ENCODE data around the gene NRN1L. TPM values are rescaled to one million over a fixed set of nuclear protein-coding genes. Genes with fewer than 3 reads are reported as not detected.
A peak's percentile ranks its signal among the peaks of the same experiment; 100 is the strongest.

NRN1L gene
- total RNA-seq, 2 donors from 2014 or later: not detected

DNA sequence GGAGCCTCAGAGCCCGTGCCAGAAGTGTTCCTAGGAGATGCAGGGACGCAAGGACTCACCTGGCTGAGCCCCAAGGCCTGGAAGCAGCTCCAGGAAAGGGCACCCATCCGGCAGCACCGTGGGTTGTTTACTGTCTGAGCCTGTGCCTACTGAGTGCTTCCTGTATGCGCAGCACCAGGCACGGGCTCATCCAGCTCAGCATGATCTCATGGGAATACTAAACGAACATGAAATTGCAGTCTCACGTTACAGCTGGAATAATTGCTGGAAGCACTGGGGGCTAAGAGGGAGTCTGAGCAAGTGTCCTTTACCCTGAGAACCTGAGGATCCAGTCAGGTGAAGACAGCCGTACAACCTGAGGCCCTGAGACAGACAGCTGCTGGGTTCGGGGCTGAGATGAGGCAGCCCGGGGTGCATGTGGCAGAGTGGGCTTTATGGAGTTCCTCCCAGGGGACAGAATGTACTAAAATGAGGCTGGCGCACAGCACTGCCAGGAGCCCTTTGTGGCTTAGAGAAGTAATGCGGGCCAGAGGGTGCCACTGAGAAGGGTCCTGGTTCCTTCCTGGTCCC is 41.6 kb downstream of the NRN1L start:
- Histone ChIP-seq H3K4me1 (ENCODE audit: control insufficient read depth in 1 of 2, low read depth in 2 of 2) (peaks cover 8 to 19% of the 10 kb centered on the region in 2 donors), H3K27me3 (replicated peaks; ENCODE audit: insufficient read depth) (no peaks in the 10 kb centered on the region), H3K4me3 (peak overlapping the region; percentile 21), H3K36me3 (peaks cover 22% of the 10 kb centered on the region), H3K9me3 (no peaks in the 10 kb centered on the region), H3K27ac (peak overlapping the region; percentile 68 to 70)
- DNase-seq (ENCODE audit: low spot score) (no peak), ATAC-seq (ENCODE audit: insufficient number of reproducible peaks, low FRiP score, low read depth) (no peak)
- TF ChIP-seq, protein P1, sequence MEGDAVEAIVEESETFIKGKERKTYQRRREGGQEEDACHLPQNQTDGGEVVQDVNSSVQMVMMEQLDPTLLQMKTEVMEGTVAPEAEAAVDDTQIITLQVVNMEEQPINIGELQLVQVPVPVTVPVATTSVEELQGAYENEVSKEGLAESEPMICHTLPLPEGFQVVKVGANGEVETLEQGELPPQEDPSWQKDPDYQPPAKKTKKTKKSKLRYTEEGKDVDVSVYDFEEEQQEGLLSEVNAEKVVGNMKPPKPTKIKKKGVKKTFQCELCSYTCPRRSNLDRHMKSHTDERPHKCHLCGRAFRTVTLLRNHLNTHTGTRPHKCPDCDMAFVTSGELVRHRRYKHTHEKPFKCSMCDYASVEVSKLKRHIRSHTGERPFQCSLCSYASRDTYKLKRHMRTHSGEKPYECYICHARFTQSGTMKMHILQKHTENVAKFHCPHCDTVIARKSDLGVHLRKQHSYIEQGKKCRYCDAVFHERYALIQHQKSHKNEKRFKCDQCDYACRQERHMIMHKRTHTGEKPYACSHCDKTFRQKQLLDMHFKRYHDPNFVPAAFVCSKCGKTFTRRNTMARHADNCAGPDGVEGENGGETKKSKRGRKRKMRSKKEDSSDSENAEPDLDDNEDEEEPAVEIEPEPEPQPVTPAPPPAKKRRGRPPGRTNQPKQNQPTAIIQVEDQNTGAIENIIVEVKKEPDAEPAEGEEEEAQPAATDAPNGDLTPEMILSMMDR (IDR thresholded peaks at IDR 0.05): peak; percentile 40

DNA sequence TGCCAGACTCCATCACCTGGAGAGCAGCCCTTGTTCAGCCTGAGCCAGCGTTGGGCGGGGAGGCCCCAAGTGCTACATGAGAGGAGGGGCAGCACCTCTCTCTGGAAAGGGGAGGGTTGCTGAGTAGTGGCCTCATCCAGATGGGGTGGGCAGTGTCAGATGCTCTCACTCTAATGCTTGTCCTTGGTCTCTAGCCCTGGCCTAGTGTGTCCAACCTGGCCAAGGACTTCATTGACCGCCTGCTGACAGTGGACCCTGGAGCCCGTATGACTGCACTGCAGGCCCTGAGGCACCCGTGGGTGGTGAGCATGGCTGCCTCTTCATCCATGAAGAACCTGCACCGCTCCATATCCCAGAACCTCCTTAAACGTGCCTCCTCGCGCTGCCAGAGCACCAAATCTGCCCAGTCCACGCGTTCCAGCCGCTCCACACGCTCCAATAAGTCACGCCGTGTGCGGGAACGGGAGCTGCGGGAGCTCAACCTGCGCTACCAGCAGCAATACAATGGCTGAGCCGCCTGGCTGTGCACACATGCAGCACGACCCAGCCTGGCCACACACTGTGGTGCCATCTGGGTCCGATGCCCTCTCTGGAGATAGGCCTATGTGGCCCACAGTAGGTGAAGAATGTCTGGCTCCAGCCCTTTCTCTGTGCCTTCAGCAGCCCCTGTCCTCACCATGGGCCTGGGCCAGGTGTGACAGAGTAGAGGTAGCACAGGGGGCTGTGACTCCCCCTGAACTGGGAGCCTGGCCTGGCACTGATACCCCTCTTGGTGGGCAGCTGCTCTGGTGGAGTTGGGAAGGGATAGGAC is 42.7 kb downstream of the NRN1L start:
- no peak for DNase-seq (ENCODE audit: low spot score)
- Histone ChIP-seq H3K27ac (peak overlapping the region; percentile 68 to 70), H3K36me3 (peaks cover 22% of the 10 kb centered on the region), H3K4me3 (no peak overlapping the region), H3K4me1 (ENCODE audit: control insufficient read depth in 1 of 2, low read depth in 2 of 2) (peaks cover 8 to 19% of the 10 kb centered on the region in 2 donors), H3K27me3 (replicated peaks; ENCODE audit: insufficient read depth) (no peaks in the 10 kb centered on the region), H3K9me3 (no peaks in the 10 kb centered on the region)
- TF ChIP-seq, protein P1 (IDR thresholded peaks at IDR 0.05): no peak
- ATAC-seq (ENCODE audit: insufficient number of reproducible peaks, low FRiP score, low read depth): no peak

DNA sequence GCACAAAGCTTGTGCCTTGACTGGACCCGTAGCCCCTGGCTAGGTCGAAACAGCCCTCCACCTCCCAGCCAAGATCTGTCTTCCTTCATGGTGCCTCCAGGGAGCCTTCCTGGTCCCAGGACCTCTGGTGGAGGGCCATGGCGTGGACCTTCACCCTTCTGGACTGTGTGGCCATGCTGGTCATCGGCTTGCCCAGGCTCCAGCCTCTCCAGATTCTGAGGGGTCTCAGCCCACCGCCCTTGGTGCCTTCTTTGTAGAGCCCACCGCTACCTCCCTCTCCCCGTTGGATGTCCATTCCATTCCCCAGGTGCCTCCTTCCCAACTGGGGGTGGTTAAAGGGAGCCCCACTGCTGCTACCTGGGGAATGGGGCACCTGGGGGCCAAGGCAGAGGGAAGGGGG is 43.5 kb downstream of the NRN1L start:
- TF ChIP-seq, protein P1 (IDR thresholded peaks at IDR 0.05): no peak
- Histone ChIP-seq H3K36me3 (peaks cover 22% of the 10 kb centered on the region), H3K27me3 (replicated peaks; ENCODE audit: insufficient read depth) (no peaks in the 10 kb centered on the region), H3K4me1 (ENCODE audit: control insufficient read depth in 1 of 2, low read depth in 2 of 2) (peaks cover 8 to 19% of the 10 kb centered on the region in 2 donors), H3K9me3 (no peaks in the 10 kb centered on the region), H3K27ac (no peak overlapping the region), H3K4me3 (no peak overlapping the region)
- ATAC-seq (ENCODE audit: insufficient number of reproducible peaks, low FRiP score, low read depth) (no peak), DNase-seq (ENCODE audit: low spot score) (no peak)

DNA sequence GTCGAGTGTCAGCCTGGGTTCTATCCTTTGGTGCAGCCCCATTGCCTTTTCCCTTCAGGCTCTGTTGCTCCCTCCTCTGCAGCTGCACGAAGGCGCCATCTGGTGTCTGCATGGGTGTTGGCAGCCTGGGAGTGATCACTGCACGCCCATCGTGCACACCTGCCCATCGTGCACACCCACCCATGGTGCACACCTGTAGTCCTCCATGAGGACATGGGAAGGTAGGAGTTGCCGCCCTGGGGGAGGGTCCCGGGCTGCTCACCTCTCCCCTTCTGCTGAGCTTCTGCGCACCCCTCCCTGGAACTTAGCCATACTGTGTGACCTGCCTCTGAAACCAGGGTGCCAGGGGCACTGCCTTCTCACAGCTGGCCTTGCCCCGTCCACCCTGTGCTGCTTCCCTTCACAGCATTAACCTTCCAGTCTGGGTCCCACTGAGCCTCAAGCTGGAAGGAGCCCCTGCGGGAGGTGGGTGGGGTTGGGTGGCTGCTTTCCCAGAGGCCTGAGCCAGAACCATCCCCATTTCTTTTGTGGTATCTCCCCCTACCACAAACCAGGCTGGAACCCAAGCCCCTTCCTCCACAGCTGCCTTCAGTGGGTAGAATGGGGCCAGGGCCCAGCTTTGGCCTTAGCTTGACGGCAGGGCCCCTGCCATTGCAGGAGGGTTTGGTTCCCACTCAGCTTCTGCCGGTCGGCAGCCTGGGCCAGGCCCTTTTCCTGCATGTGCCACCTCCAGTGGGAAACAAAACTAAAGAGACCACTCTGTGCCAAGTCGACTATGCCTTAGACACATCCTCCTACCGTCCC is 44.1 kb downstream of the NRN1L start:
- DNase-seq (ENCODE audit: low spot score) (no peak), ATAC-seq (ENCODE audit: insufficient number of reproducible peaks, low FRiP score, low read depth) (no peak)
- Histone ChIP-seq H3K9me3 (no peaks in the 10 kb centered on the region), H3K27me3 (replicated peaks; ENCODE audit: insufficient read depth) (no peaks in the 10 kb centered on the region), H3K36me3 (peaks cover 22% of the 10 kb centered on the region), H3K4me3 (no peak overlapping the region), H3K4me1 (ENCODE audit: control insufficient read depth in 1 of 2, low read depth in 2 of 2) (peaks cover 8 to 19% of the 10 kb centered on the region in 2 donors), H3K27ac (no peak overlapping the region)
- TF ChIP-seq, protein P1 (IDR thresholded peaks at IDR 0.05): peak; percentile 83

DNA sequence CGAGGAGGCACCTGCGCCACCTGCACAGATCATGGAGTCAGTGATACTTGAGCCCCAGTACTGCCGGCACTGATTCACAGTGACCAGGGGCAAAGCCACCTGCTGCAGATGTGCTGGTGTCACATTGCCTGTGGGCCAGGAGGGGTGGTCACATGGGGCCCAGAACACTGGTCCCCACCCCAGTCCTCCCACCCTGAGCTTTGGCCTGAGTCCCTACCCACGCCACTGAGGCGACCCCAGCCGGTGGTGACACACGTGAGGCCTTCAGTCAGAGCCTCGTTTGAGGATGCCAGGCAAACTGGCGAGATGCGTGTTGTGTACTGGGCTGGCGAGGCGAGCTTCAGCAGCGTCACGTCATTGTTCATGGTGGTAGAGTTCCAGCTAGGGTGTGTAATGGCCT is 45.5 kb downstream of the NRN1L start:
- H3K4me1 ChIP-seq (ENCODE audit: control insufficient read depth in 1 of 2, low read depth in 2 of 2): peaks cover 15 to 29% of the 10 kb centered on the region in 2 donors
- no peak overlapping the region for H3K27ac ChIP-seq
- DNase-seq (ENCODE audit: low spot score): no peak
- no peak overlapping the region for H3K4me3 ChIP-seq
- no peaks in the 10 kb centered on the region for H3K27me3 ChIP-seq (replicated peaks; ENCODE audit: insufficient read depth)
- H3K36me3 ChIP-seq: peaks cover 22% of the 10 kb centered on the region
- TF ChIP-seq, protein P1 (IDR thresholded peaks at IDR 0.05): no peak
- H3K9me3 ChIP-seq: no peaks in the 10 kb centered on the region
- ATAC-seq (ENCODE audit: insufficient number of reproducible peaks, low FRiP score, low read depth): no peak
